Measurements from ENCODE around the gene TNS1. TPM values are rescaled to one million over a fixed set of nuclear protein-coding genes. Genes with fewer than 3 reads are reported as not detected.

The TNS1 gene
- total and polyA plus RNA-seq, 10 of the 15 experiments (the other 5 are each of a cell fraction or from before 2014, with no cell fraction given), result 0.05 to 0.44 TPM; not detected in 8

GRCh38 chr2:218016810-218017209 lies 14.0 kb upstream of the TNS1 start:
- H3K9me3 ChIP-seq (replicated peaks; ENCODE audit: control insufficient read depth, insufficient read depth, low read length), result no peaks in the 10 kb centered on the region
- intact Hi-C loops (cut with micrococcal nuclease; ENCODE audit: unreplicated experiment), result no loop called here
- no peaks in the 10 kb centered on the region for H3K27me3 ChIP-seq (replicated peaks in 1 of 2; ENCODE audit: control insufficient read depth in 2 of 2, insufficient read depth in 2 of 2, low read length in 1 of 2)
- no peak overlapping the region for H3K4me3 ChIP-seq
- SMC1A ChIA-PET (ENCODE audit: uncharacterized antibody, unreplicated experiment), result no interaction called here
- POLR2A ChIA-PET, result no interaction called here
- RAD21 ChIA-PET (ENCODE audit: unreplicated experiment), result no interaction called here
- no peaks in the 10 kb centered on the region for H4K20me1 ChIP-seq (ENCODE audit: control insufficient read depth, insufficient read depth)
- no peak for FAIRE-seq
- H2AFZ ChIP-seq (ENCODE audit: control insufficient read depth, low read depth, low read length), result no peak overlapping the region
- DNase-seq (ENCODE audit: low read depth, low spot score), result no peak
- ATAC-seq, result no peak
- H3K9ac ChIP-seq (ENCODE audit: control insufficient read depth, insufficient read depth, low read length), result no peak overlapping the region
- no peaks in the 10 kb centered on the region for H3K79me2 ChIP-seq (ENCODE audit: control insufficient read depth, insufficient read depth, low read length)
- CTCF ChIA-PET, result no interaction called here
- no peak overlapping the region for H3K27ac ChIP-seq (ENCODE audit: control insufficient read depth, insufficient read depth)
- WGBS (ENCODE audit: insufficient coverage, insufficient replicate concordance, low lambda C conversion rate, missing lambda C conversion rate), result 40% methylated on average over 4 of the region's 4 CpGs
- no peaks in the 10 kb centered on the region for H3K36me3 ChIP-seq (ENCODE audit: control insufficient read depth in 2 of 2, insufficient read depth in 2 of 2, low read length in 1 of 2)
- no TSS peak for BruUV-seq (replicated peaks)
- H3K4me1 ChIP-seq (ENCODE audit: control insufficient read depth, insufficient read depth, low read length), result no peaks in the 10 kb centered on the region
- in situ Hi-C loops (cut with MboI), result no loop called here
- H3K4me2 ChIP-seq (ENCODE audit: control insufficient read depth, insufficient read depth), result no peak overlapping the region
- TF ChIP-seq TCF12 (IDR thresholded peaks at IDR 0.05; ENCODE audit: low read depth, low read length), result no peak
- no peak for TF ChIP-seq ZNF274 (IDR thresholded peaks at IDR 0.05; ENCODE audit: insufficient read depth, insufficient read length)
- TF ChIP-seq, protein P1, sequence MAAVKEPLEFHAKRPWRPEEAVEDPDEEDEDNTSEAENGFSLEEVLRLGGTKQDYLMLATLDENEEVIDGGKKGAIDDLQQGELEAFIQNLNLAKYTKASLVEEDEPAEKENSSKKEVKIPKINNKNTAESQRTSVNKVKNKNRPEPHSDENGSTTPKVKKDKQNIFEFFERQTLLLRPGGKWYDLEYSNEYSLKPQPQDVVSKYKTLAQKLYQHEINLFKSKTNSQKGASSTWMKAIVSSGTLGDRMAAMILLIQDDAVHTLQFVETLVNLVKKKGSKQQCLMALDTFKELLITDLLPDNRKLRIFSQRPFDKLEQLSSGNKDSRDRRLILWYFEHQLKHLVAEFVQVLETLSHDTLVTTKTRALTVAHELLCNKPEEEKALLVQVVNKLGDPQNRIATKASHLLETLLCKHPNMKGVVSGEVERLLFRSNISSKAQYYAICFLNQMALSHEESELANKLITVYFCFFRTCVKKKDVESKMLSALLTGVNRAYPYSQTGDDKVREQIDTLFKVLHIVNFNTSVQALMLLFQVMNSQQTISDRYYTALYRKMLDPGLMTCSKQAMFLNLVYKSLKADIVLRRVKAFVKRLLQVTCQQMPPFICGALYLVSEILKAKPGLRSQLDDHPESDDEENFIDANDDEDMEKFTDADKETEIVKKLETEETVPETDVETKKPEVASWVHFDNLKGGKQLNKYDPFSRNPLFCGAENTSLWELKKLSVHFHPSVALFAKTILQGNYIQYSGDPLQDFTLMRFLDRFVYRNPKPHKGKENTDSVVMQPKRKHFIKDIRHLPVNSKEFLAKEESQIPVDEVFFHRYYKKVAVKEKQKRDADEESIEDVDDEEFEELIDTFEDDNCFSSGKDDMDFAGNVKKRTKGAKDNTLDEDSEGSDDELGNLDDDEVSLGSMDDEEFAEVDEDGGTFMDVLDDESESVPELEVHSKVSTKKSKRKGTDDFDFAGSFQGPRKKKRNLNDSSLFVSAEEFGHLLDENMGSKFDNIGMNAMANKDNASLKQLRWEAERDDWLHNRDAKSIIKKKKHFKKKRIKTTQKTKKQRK (IDR thresholded peaks at IDR 0.05; ENCODE audit: low read depth, low read length), result no peak
- TF ChIP-seq CBX5 (IDR thresholded peaks at IDR 0.05; ENCODE audit: low read depth), result no peak
- no peak for TF ChIP-seq SKIL (IDR thresholded peaks at IDR 0.05; ENCODE audit: low read depth, poor library complexity, severe bottlenecking)
- no peak for TF ChIP-seq STAT3 (IDR thresholded peaks at IDR 0.05; ENCODE audit: low read depth, low read length)
- TF ChIP-seq, protein P2, sequence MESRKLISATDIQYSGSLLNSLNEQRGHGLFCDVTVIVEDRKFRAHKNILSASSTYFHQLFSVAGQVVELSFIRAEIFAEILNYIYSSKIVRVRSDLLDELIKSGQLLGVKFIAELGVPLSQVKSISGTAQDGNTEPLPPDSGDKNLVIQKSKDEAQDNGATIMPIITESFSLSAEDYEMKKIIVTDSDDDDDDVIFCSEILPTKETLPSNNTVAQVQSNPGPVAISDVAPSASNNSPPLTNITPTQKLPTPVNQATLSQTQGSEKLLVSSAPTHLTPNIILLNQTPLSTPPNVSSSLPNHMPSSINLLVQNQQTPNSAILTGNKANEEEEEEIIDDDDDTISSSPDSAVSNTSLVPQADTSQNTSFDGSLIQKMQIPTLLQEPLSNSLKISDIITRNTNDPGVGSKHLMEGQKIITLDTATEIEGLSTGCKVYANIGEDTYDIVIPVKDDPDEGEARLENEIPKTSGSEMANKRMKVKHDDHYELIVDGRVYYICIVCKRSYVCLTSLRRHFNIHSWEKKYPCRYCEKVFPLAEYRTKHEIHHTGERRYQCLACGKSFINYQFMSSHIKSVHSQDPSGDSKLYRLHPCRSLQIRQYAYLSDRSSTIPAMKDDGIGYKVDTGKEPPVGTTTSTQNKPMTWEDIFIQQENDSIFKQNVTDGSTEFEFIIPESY (IDR thresholded peaks at IDR 0.05), result no peak
- TF ChIP-seq, protein P3, sequence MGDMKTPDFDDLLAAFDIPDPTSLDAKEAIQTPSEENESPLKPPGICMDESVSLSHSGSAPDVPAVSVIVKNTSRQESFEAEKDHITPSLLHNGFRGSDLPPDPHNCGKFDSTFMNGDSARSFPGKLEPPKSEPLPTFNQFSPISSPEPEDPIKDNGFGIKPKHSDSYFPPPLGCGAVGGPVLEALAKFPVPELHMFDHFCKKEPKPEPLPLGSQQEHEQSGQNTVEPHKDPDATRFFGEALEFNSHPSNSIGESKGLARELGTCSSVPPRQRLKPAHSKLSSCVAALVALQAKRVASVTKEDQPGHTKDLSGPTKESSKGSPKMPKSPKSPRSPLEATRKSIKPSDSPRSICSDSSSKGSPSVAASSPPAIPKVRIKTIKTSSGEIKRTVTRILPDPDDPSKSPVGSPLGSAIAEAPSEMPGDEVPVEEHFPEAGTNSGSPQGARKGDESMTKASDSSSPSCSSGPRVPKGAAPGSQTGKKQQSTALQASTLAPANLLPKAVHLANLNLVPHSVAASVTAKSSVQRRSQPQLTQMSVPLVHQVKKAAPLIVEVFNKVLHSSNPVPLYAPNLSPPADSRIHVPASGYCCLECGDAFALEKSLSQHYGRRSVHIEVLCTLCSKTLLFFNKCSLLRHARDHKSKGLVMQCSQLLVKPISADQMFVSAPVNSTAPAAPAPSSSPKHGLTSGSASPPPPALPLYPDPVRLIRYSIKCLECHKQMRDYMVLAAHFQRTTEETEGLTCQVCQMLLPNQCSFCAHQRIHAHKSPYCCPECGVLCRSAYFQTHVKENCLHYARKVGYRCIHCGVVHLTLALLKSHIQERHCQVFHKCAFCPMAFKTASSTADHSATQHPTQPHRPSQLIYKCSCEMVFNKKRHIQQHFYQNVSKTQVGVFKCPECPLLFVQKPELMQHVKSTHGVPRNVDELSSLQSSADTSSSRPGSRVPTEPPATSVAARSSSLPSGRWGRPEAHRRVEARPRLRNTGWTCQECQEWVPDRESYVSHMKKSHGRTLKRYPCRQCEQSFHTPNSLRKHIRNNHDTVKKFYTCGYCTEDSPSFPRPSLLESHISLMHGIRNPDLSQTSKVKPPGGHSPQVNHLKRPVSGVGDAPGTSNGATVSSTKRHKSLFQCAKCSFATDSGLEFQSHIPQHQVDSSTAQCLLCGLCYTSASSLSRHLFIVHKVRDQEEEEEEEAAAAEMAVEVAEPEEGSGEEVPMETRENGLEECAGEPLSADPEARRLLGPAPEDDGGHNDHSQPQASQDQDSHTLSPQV (IDR thresholded peaks at IDR 0.05), result no peak
- no peak for TF ChIP-seq CHD1 (IDR thresholded peaks at IDR 0.05; ENCODE audit: low read depth, low read length)
- TF ChIP-seq KAT2A (conservative IDR thresholded peaks at IDR 0.05; ENCODE audit: control insufficient read depth, low read depth, low read length), result no peak
- TF ChIP-seq TAF1 (IDR thresholded peaks at IDR 0.05; ENCODE audit: borderline replicate concordance, low read depth, low read length), result no peak
- no peak for TF ChIP-seq RBBP5 (conservative IDR thresholded peaks at IDR 0.05)
- TF ChIP-seq ESRRA (IDR thresholded peaks at IDR 0.05; ENCODE audit: low read length), result no peak
